Progenitor cell of endocrine pancreas (in vitro differentiated cells): ENCODE results near the gene RPTOR. TPM values are rescaled to one million over a fixed set of nuclear protein-coding genes. Genes with fewer than 3 reads are reported as not detected.

ENCODE experiments used
- DNase-seq: peaks from one replicate; pipeline ENCODE4 v3.0.0; 2021; ENCODE audit warnings: low spot score; ENCODE audit not compliant: unreplicated experiment
- H3K27ac Mint-ChIP-seq: 2 replicates; pipeline ENCODE4 v1.8.0; 2021; ENCODE audit warnings: mild to moderate bottlenecking, moderate library complexity, mixed read lengths
- H3K27me3 Mint-ChIP-seq: 2 replicates; pipeline ENCODE4 v1.8.0; 2021; ENCODE audit warnings: mixed read lengths
- H3K36me3 Mint-ChIP-seq: 2 replicates; pipeline ENCODE4 v1.8.0; 2022; ENCODE audit warnings: mixed read lengths; ENCODE audit not compliant: insufficient read depth
- H3K4me1 Mint-ChIP-seq: 2 replicates; pipeline ENCODE4 v1.8.0; 2021; ENCODE audit warnings: low read depth, mixed read lengths
- H3K4me3 Mint-ChIP-seq: 2 replicates; pipeline ENCODE4 v1.8.0; 2021; ENCODE audit warnings: low read depth, mild to moderate bottlenecking, moderate library complexity, mixed read lengths
- H3K9me3 Mint-ChIP-seq: 2 replicates; pipeline ENCODE4 v1.8.0; 2021; ENCODE audit warnings: low read depth, mixed read lengths
- CTCF ChIP-seq: fragments of 200-600 bp; sonication (generic); IDR thresholded peaks from one replicate; pipeline ENCODE4 v1.5.0; 2021; ENCODE audit warnings: antibody characterized with exemption, mild to moderate bottlenecking; ENCODE audit not compliant: unreplicated experiment
- total RNA-seq: library from RNA; stranded (reverse); gene quantifications from 2 replicates; pipeline ENCODE4 v1.2.1, GENCODE V29; 2021

Gene RPTOR
- total RNA-seq, 1 donor from 2014 or later: 40.0 TPM

- Mint-ChIP-seq H3K36me3 (peaks cover 16% of the 10 kb centered on the region), H3K27me3 (no peaks in the 10 kb centered on the region), H3K4me3 (no peak overlapping the region), H3K4me1 (peaks cover 3% of the 10 kb centered on the region), H3K27ac (peak overlapping the region; percentile 33), H3K9me3 (peaks cover 6% of the 10 kb centered on the region)
- no peak for TF ChIP-seq CTCF
- no peak for DNase-seq
These were observed 60.9 kb downstream of the RPTOR start for GRCh38 chr17:80605326-80606066.

GRCh38 chr17:80608326-80608725 lies 63.7 kb downstream of the RPTOR start:
- H3K4me3 Mint-ChIP-seq: no peak overlapping the region
- H3K27ac Mint-ChIP-seq: no peak overlapping the region
- no peak for TF ChIP-seq CTCF
- H3K36me3 Mint-ChIP-seq: peaks cover 7% of the 10 kb centered on the region
- H3K4me1 Mint-ChIP-seq: no peaks in the 10 kb centered on the region
- H3K27me3 Mint-ChIP-seq: no peaks in the 10 kb centered on the region
- no peaks in the 10 kb centered on the region for H3K9me3 Mint-ChIP-seq
- DNase-seq: no peak

GRCh38 chr17:80609757-80610156 lies 65.1 kb downstream of the RPTOR start:
- no peak for TF ChIP-seq CTCF
- no peak for DNase-seq
- Mint-ChIP-seq H3K27ac (no peak overlapping the region), H3K4me3 (no peak overlapping the region), H3K36me3 (no peaks in the 10 kb centered on the region), H3K4me1 (peaks cover under 1% of the 10 kb centered on the region), H3K9me3 (no peaks in the 10 kb centered on the region), H3K27me3 (no peaks in the 10 kb centered on the region)

- no peaks in the 10 kb centered on the region for H3K9me3 Mint-ChIP-seq
- H3K4me3 Mint-ChIP-seq: no peak overlapping the region
- H3K4me1 Mint-ChIP-seq: peaks cover 1% of the 10 kb centered on the region
- DNase-seq: no peak
- H3K27ac Mint-ChIP-seq: no peak overlapping the region
- no peaks in the 10 kb centered on the region for H3K36me3 Mint-ChIP-seq
- no peak for TF ChIP-seq CTCF
- no peaks in the 10 kb centered on the region for H3K27me3 Mint-ChIP-seq
These were observed 67.2 kb downstream of the RPTOR start for GRCh38 chr17:80611816-80612215.

GRCh38 chr17:80612997-80613731 lies 68.5 kb downstream of the RPTOR start:
- peaks cover 1% of the 10 kb centered on the region for H3K4me1 Mint-ChIP-seq
- no peaks in the 10 kb centered on the region for H3K9me3 Mint-ChIP-seq
- no peaks in the 10 kb centered on the region for H3K36me3 Mint-ChIP-seq
- no peak for TF ChIP-seq CTCF
- no peaks in the 10 kb centered on the region for H3K27me3 Mint-ChIP-seq
- no peak for DNase-seq
- H3K27ac Mint-ChIP-seq: no peak overlapping the region
- H3K4me3 Mint-ChIP-seq: no peak overlapping the region
